ENCODE results near the gene PDXDC1.
"Not testable (repeated sequence)": the region's sequence is repeated elsewhere in the genome, so short reads cannot be mapped to it uniquely, and the experiment has no call there.

The PDXDC1 gene

GRCh38 chr16:15168953-15169652 is 194.3 kb downstream of the PDXDC1 start:
- DNase-seq; H3K36me3 ChIP-seq; H3K9me3 ChIP-seq (ENCODE audit: severe bottlenecking); H3K27me3 ChIP-seq (ENCODE audit: insufficient read depth, low read depth, severe bottlenecking); H3K27ac ChIP-seq; H3K4me3 ChIP-seq (ENCODE audit: low read depth, low read length): not testable (repeated sequence)

- H3K9me3 ChIP-seq (ENCODE audit: severe bottlenecking); DNase-seq; H3K27me3 ChIP-seq (ENCODE audit: insufficient read depth, low read depth, severe bottlenecking); H3K27ac ChIP-seq; H3K36me3 ChIP-seq; H3K4me3 ChIP-seq (ENCODE audit: low read depth, low read length): not testable (repeated sequence)
Observed at GRCh38 chr16:15179909-15180308, 205.1 kb downstream of the PDXDC1 start.

- H3K4me3 ChIP-seq (ENCODE audit: low read depth, low read length); H3K9me3 ChIP-seq (ENCODE audit: severe bottlenecking); H3K27ac ChIP-seq; H3K27me3 ChIP-seq (ENCODE audit: insufficient read depth, low read depth, severe bottlenecking); H3K36me3 ChIP-seq; DNase-seq: not testable (repeated sequence)
Observed at GRCh38 chr16:15180946-15181345, 206.1 kb downstream of the PDXDC1 start.

- H3K27me3 ChIP-seq (ENCODE audit: insufficient read depth, low read depth, severe bottlenecking); H3K27ac ChIP-seq; H3K4me3 ChIP-seq (ENCODE audit: low read depth, low read length); H3K36me3 ChIP-seq; DNase-seq; H3K9me3 ChIP-seq (ENCODE audit: severe bottlenecking): not testable (repeated sequence)
Observed at GRCh38 chr16:15184000-15184399, 209.2 kb downstream of the PDXDC1 start.
